ENCODE results near the gene ANXA5.

DNA sequence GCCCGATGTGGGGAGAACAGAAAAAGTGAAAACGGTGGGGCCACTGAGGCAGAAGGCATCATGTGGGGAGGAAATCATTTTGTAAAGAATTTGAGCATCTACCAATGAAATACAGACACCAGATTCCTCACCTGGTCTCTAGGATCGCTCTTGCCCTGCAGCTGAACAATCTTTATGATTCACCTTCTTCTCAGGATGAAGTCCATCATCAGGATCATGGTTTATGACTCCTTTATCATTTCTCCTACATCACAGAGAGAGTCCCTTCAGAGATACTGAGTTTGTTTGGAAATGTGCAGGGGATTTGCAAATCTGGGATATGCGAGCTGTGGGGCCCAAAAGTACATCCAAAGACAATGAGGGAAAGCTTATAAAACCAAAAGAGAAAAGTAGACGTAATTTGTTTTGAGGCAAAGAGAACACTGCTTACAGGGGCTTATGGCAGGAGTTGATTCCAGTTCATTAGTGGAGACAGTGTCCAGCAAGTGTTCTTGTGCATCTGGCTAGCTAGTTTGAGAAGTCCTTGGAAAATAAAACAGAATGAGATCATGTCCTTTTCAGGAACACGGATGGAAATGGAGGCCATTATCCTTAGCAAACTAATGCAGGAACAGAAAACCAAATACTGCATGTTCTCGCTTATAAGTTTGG, 15.3 kb upstream of the ANXA5 start:
- TF ChIP-seq CTCF (IDR thresholded peaks at IDR 0.05) (no peak), POLR2A (IDR thresholded peaks at IDR 0.05) (no peak)
